Kidney epithelial cell (primary cell): ENCODE measurements around the gene TLNRD1. TPM values are rescaled to one million over a fixed set of nuclear protein-coding genes. Genes with fewer than 3 reads are reported as not detected.

Experiments
- DNase-seq: peaks from one replicate; pipeline ENCODE4 v3.0.0-alpha.2; 2010; ENCODE audit warnings: low read depth
- H3K27me3 ChIP-seq: 2 replicates; pipeline ENCODE4 v1.6.0; 2011; ENCODE audit warnings: low read length; ENCODE audit not compliant: control insufficient read depth, insufficient read depth
- H3K36me3 ChIP-seq: 2 replicates; pipeline ENCODE4 v1.5.1; 2011; ENCODE audit warnings: low read length; ENCODE audit not compliant: control insufficient read depth, insufficient read depth
- H3K4me3 ChIP-seq: 2 replicates; pipeline ENCODE4 v1.5.1; 2011; ENCODE audit warnings: low read depth, mild to moderate bottlenecking, control low read depth, low read length
- total RNA-seq: library from RNA; depleted of rRNA; stranded (reverse); fragments of >200 nt; gene quantifications from 2 replicates; pipeline ENCODE4 v1.2.3, GENCODE V29; 2015
- TF ChIP-seq, protein P1 (sequence below): IDR thresholded peaks from 2 replicates; pipeline ENCODE4 v1.5.1; 2011; ENCODE audit warnings: mild to moderate bottlenecking, moderate library complexity, low read length, control low read depth, inconsistent platforms; ENCODE audit not compliant: insufficient read depth, poor library complexity, severe bottlenecking

TLNRD1 gene
- total RNA-seq, 1 donor from 2014 or later = 34.2 TPM

DNA sequence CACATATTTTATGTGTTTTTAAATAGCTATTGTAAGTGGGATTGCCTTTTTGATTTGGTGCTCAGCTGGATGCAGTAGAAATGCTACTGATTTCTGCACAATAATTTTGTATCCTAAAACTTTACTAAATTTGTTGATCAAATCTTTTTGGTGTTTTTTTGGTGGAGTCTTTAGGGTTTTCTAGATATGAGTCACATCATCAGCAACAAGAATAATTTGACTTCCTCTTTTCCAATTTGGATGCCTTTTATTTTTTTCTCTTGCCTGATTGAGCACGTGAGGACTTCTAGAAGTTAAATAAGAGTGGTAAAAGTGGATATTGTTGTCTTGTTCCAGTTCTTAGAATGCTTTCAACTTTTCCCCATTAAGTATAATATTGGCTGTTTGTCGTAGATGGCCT lies 51.3 kb downstream of the TLNRD1 start:
- H3K27me3 ChIP-seq = no peaks in the 10 kb centered on the region
- no peak for DNase-seq
- no peak overlapping the region for H3K4me3 ChIP-seq
- TF ChIP-seq, protein P1, sequence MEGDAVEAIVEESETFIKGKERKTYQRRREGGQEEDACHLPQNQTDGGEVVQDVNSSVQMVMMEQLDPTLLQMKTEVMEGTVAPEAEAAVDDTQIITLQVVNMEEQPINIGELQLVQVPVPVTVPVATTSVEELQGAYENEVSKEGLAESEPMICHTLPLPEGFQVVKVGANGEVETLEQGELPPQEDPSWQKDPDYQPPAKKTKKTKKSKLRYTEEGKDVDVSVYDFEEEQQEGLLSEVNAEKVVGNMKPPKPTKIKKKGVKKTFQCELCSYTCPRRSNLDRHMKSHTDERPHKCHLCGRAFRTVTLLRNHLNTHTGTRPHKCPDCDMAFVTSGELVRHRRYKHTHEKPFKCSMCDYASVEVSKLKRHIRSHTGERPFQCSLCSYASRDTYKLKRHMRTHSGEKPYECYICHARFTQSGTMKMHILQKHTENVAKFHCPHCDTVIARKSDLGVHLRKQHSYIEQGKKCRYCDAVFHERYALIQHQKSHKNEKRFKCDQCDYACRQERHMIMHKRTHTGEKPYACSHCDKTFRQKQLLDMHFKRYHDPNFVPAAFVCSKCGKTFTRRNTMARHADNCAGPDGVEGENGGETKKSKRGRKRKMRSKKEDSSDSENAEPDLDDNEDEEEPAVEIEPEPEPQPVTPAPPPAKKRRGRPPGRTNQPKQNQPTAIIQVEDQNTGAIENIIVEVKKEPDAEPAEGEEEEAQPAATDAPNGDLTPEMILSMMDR = no peak
- no peaks in the 10 kb centered on the region for H3K36me3 ChIP-seq

DNA sequence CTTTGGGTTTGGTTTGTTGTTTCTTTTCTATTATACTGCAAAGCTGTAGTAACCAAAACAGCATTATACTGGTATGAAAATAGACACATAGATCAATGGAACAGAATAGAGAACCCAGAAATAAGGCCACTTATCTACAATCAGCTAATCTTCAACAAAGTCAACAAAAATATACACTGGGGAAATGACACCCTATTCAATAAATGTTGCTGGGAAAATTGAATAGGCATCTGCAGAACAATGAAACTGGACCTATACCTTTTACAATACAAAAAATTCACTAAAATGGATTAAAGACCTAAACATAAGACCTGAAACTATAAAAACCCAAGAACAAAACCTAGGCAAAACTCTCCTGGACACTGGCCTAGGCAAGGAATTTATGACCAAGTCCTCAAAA lies 52.9 kb downstream of the TLNRD1 start:
- H3K27me3 ChIP-seq = no peaks in the 10 kb centered on the region
- H3K36me3 ChIP-seq = no peaks in the 10 kb centered on the region
- no peak for DNase-seq
- TF ChIP-seq, protein P1 = no peak
- no peak overlapping the region for H3K4me3 ChIP-seq

DNA sequence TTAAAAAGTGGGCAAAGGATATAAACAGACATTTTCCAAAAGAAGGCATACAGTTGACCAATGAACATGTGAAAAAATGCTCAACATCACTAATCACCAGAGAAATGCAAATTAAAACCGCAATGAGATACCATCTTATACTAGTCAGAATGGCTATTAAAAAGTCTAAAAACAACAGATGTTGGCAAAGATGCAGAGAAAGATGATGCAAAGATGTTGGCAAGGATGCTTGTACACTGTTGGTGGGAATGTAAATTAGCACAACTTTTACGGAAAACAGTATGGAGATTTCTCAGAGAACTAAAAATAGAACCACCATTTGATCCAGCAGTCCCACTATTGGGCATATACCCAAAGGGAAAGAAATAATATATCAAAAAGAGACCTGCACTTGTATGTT lies 53.5 kb downstream of the TLNRD1 start:
- TF ChIP-seq, protein P1 = no peak
- no peaks in the 10 kb centered on the region for H3K36me3 ChIP-seq
- DNase-seq = no peak
- no peaks in the 10 kb centered on the region for H3K27me3 ChIP-seq
- no peak overlapping the region for H3K4me3 ChIP-seq

Other genes with a start within 250 kb of the TLNRD1 start
- gene CEMIP, start 221.6 kb upstream of the TLNRD1 start, total RNA-seq = under 0.01 and 0.07 TPM in 2 replicates
- gene MESD, start 11.1 kb upstream of the TLNRD1 start, total RNA-seq = 24.7 and 25.9 TPM in 2 replicates
- gene CFAP161, start 133.3 kb downstream of the TLNRD1 start, total RNA-seq = not detected in 2 replicates
- not detected in 2 replicates for gene IL16, start 196.0 kb downstream of the TLNRD1 start, total RNA-seq